Neural cell (in vitro differentiated cells): Measurements from ENCODE around the gene PPP1R18. TPM values are rescaled to one million over a fixed set of nuclear protein-coding genes. Genes with fewer than 3 reads are reported as not detected.

Experiments used
- H2AFZ ChIP-seq: fragments of 200-600, 300-800 bp; sonication (generic), shearing (Covaris generic); 2 replicates; pipeline ENCODE4 v1.6.0; 2014; ENCODE audit warnings: low read depth, mild to moderate bottlenecking, antibody characterized with exemption, low read length, moderate library complexity
- H3F3A ChIP-seq: fragments of 200-600 bp; shearing (Covaris generic); 2 replicates; pipeline ENCODE4 v1.6.1; 2016; ENCODE audit warnings: mild to moderate bottlenecking, moderate library complexity, mixed read lengths, antibody characterized with exemption, low read length; ENCODE audit not compliant: insufficient read depth, poor library complexity, severe bottlenecking
- H3K27ac ChIP-seq: fragments of 200-600, 300-800 bp; sonication (generic), shearing (Covaris generic); 2 replicates; pipeline ENCODE4 v1.5.1; 2014; ENCODE audit warnings: mild to moderate bottlenecking, low read length, moderate library complexity
- H3K27me3 ChIP-seq: fragments of 300-800, 200-600 bp; sonication (generic), shearing (Covaris generic); 2 replicates; pipeline ENCODE4 v1.6.0; 2014; ENCODE audit warnings: mild to moderate bottlenecking, low read depth, low read length, moderate library complexity; ENCODE audit not compliant: insufficient read depth
- H3K36me3 ChIP-seq: fragments of 300-800, 200-600 bp; sonication (generic), shearing (Covaris generic); 2 replicates; pipeline ENCODE4 v1.5.1; 2014; ENCODE audit warnings: mild to moderate bottlenecking, antibody characterized with exemption, low read length, moderate library complexity; ENCODE audit not compliant: insufficient read depth
- H3K4me2 ChIP-seq: fragments of 300-800, 200-600 bp; sonication (generic), shearing (Covaris generic); 2 replicates; pipeline ENCODE4 v1.6.0; 2014; ENCODE audit warnings: mild to moderate bottlenecking, low read length
- H3K4me3 ChIP-seq: fragments of 300-800, 200-600 bp; sonication (generic), shearing (Covaris generic); 2 replicates; pipeline ENCODE4 v1.5.1; 2014; ENCODE audit warnings: mild to moderate bottlenecking, low read length, moderate library complexity
- H3K79me2 ChIP-seq: fragments of 200-600 bp; shearing (Covaris generic); replicated peaks from 2 replicates; pipeline ENCODE4 v1.6.0; 2014; ENCODE audit warnings: mild to moderate bottlenecking, low read length, moderate library complexity; ENCODE audit not compliant: insufficient read depth
- H3K9ac ChIP-seq: fragments of 300-800, 200-600 bp; sonication (generic), shearing (Covaris generic); 2 replicates; pipeline ENCODE4 v1.6.1; 2016; ENCODE audit warnings: mild to moderate bottlenecking, low read length, mixed read lengths
- H3K9me2 ChIP-seq: fragments of 200-600 bp; shearing (Covaris generic); 2 replicates; pipeline ENCODE4 v1.6.1; 2016; ENCODE audit warnings: mild to moderate bottlenecking, low read length, mixed read lengths; ENCODE audit not compliant: insufficient read depth
- H3K9me3 ChIP-seq: fragments of 200-600, 300-800 bp; sonication (generic), shearing (Covaris generic); 2 replicates; pipeline ENCODE4 v1.6.1; 2016; ENCODE audit warnings: mild to moderate bottlenecking, mixed run types, low read length, moderate library complexity, mixed read lengths
- H4K20me1 ChIP-seq: fragments of 200-600 bp; shearing (Covaris generic); 2 replicates; pipeline ENCODE4 v1.6.1; 2016; ENCODE audit warnings: mild to moderate bottlenecking, mixed run types; ENCODE audit not compliant: insufficient read depth
- EP300 ChIP-seq: fragments of 450-650 bp; conservative IDR thresholded peaks from 2 replicates; pipeline ENCODE4 v1.6.1; 2014; ENCODE audit warnings: antibody characterized with exemption, mild to moderate bottlenecking, moderate library complexity; ENCODE audit not compliant: poor library complexity, severe bottlenecking
- EZH2 ChIP-seq: fragments of 200-600, 300-800 bp; shearing (Covaris generic), sonication (generic); IDR thresholded peaks from 2 replicates; pipeline ENCODE4 v1.6.1; 2014; ENCODE audit warnings: antibody characterized with exemption, low read length, borderline replicate concordance, mild to moderate bottlenecking; ENCODE audit not compliant: insufficient read depth, poor library complexity, severe bottlenecking
- MXI1 ChIP-seq: fragments of 450-650 bp; conservative IDR thresholded peaks from 2 replicates; pipeline ENCODE4 v1.6.1; 2014; ENCODE audit warnings: antibody characterized with exemption, mild to moderate bottlenecking; ENCODE audit not compliant: poor library complexity, severe bottlenecking
- POLR2AphosphoS5 ChIP-seq: IDR thresholded peaks from 2 replicates; pipeline ENCODE4 v1.6.1; 2012
- RAD21 ChIP-seq: fragments of 450-650 bp; conservative IDR thresholded peaks from 2 replicates; pipeline ENCODE4 v1.6.1; 2014; ENCODE audit warnings: antibody characterized with exemption, mild to moderate bottlenecking, moderate library complexity
- SMC3 ChIP-seq: fragments of 450-650 bp; conservative IDR thresholded peaks from 2 replicates; pipeline ENCODE4 v1.6.1; 2014; ENCODE audit warnings: antibody characterized with exemption, mild to moderate bottlenecking, moderate library complexity; ENCODE audit not compliant: poor library complexity
- TAF1 ChIP-seq: IDR thresholded peaks from 2 replicates; pipeline ENCODE4 v1.6.1; 2012; ENCODE audit warnings: low read depth
- polyA plus RNA-seq: library from polyadenylated mRNA; depleted of rRNA; stranded (reverse); fragments of >200 nt; gene quantifications from 2 replicates; pipeline ENCODE4 v1.2.3, GENCODE V29; 2014
- TF ChIP-seq, protein P1 (sequence below): IDR thresholded peaks from 2 replicates; pipeline ENCODE4 v1.6.1; 2012; ENCODE audit warnings: borderline replicate concordance
- TF ChIP-seq, protein P2 (sequence below): fragments of 450-650 bp; IDR thresholded peaks from 2 replicates; pipeline ENCODE4 v1.5.1; 2014; ENCODE audit warnings: antibody characterized with exemption, mild to moderate bottlenecking, moderate library complexity; ENCODE audit not compliant: poor library complexity, severe bottlenecking

The PPP1R18 gene
- polyA plus RNA-seq, 1 donor from 2014 or later, result 50.6 TPM

DNA sequence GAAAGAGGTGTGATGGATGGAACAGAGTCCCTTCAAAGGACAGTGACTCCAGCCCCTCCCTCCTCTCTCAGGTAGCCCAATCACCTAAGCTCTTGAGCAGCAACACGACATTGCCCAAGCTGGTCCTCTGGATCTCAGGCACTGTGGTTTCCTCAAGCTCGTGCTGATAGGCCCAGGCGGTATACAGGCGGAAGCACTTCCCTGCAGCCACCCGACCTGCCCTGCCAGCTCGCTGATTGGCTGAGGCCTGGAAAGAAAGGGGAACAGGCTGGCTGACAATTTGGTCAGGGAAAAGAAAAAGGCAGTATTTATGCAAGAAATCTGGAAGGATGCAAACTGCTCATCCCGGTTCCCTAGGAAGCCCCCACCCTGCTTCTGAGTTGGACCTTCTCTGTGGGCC is 29.9 kb downstream of the PPP1R18 start:
- Histone ChIP-seq H3K4me2 (no peak overlapping the region), H3K9me2 (no peaks in the 10 kb centered on the region), H3K4me3 (no peak overlapping the region), H3F3A (no peaks in the 10 kb centered on the region), H3K9ac (no peak overlapping the region), H3K27me3 (no peaks in the 10 kb centered on the region), H2AFZ (no peak overlapping the region), H3K36me3 (no peaks in the 10 kb centered on the region), H3K9me3 (no peaks in the 10 kb centered on the region), H3K79me2 (no peaks in the 10 kb centered on the region), H3K27ac (no peak overlapping the region), H4K20me1 (no peaks in the 10 kb centered on the region)
- no peak for TF ChIP-seq SMC3
- TF ChIP-seq MXI1, result no peak
- no peak for TF ChIP-seq POLR2AphosphoS5
- no peak for TF ChIP-seq TAF1
- TF ChIP-seq EP300, result no peak
- TF ChIP-seq RAD21, result no peak
- TF ChIP-seq, protein P1, sequence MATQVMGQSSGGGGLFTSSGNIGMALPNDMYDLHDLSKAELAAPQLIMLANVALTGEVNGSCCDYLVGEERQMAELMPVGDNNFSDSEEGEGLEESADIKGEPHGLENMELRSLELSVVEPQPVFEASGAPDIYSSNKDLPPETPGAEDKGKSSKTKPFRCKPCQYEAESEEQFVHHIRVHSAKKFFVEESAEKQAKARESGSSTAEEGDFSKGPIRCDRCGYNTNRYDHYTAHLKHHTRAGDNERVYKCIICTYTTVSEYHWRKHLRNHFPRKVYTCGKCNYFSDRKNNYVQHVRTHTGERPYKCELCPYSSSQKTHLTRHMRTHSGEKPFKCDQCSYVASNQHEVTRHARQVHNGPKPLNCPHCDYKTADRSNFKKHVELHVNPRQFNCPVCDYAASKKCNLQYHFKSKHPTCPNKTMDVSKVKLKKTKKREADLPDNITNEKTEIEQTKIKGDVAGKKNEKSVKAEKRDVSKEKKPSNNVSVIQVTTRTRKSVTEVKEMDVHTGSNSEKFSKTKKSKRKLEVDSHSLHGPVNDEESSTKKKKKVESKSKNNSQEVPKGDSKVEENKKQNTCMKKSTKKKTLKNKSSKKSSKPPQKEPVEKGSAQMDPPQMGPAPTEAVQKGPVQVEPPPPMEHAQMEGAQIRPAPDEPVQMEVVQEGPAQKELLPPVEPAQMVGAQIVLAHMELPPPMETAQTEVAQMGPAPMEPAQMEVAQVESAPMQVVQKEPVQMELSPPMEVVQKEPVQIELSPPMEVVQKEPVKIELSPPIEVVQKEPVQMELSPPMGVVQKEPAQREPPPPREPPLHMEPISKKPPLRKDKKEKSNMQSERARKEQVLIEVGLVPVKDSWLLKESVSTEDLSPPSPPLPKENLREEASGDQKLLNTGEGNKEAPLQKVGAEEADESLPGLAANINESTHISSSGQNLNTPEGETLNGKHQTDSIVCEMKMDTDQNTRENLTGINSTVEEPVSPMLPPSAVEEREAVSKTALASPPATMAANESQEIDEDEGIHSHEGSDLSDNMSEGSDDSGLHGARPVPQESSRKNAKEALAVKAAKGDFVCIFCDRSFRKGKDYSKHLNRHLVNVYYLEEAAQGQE, result no peak
- no peak for TF ChIP-seq EZH2
- TF ChIP-seq, protein P2, sequence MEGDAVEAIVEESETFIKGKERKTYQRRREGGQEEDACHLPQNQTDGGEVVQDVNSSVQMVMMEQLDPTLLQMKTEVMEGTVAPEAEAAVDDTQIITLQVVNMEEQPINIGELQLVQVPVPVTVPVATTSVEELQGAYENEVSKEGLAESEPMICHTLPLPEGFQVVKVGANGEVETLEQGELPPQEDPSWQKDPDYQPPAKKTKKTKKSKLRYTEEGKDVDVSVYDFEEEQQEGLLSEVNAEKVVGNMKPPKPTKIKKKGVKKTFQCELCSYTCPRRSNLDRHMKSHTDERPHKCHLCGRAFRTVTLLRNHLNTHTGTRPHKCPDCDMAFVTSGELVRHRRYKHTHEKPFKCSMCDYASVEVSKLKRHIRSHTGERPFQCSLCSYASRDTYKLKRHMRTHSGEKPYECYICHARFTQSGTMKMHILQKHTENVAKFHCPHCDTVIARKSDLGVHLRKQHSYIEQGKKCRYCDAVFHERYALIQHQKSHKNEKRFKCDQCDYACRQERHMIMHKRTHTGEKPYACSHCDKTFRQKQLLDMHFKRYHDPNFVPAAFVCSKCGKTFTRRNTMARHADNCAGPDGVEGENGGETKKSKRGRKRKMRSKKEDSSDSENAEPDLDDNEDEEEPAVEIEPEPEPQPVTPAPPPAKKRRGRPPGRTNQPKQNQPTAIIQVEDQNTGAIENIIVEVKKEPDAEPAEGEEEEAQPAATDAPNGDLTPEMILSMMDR, result no peak

DNA sequence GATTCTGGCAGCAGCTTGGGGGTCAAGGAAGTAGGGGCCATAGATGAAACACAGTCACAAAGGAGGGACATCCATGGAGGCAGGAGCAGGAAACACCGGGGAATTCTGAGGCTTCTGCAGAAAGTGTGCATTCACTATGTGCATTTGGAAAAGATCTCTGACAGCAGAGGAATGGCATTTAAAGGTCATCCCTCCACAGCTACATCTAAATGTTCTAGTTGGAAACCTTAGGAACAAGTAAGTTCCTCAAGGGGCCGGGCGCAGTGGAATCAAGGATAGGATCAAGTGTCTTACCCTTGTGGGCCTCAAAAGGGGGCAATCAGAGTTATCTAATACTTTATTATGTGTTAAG is 30.7 kb downstream of the PPP1R18 start:
- no peaks in the 10 kb centered on the region for H3K27me3 ChIP-seq
- H3K9me3 ChIP-seq, result no peaks in the 10 kb centered on the region
- H3K27ac ChIP-seq, result no peak overlapping the region
- H3K79me2 ChIP-seq, result no peaks in the 10 kb centered on the region
- TF ChIP-seq RAD21, result no peak
- TF ChIP-seq EP300, result no peak
- TF ChIP-seq, protein P2, result no peak
- TF ChIP-seq POLR2AphosphoS5, result no peak
- TF ChIP-seq, protein P1, result no peak
- TF ChIP-seq SMC3, result no peak
- no peak for TF ChIP-seq EZH2
- H4K20me1 ChIP-seq, result no peaks in the 10 kb centered on the region
- no peak overlapping the region for H3K4me2 ChIP-seq
- no peaks in the 10 kb centered on the region for H3K9me2 ChIP-seq
- no peaks in the 10 kb centered on the region for H3K36me3 ChIP-seq
- no peak overlapping the region for H2AFZ ChIP-seq
- H3K9ac ChIP-seq, result no peak overlapping the region
- no peaks in the 10 kb centered on the region for H3F3A ChIP-seq
- no peak overlapping the region for H3K4me3 ChIP-seq
